Lower leg skin (tissue), 4 donors: Measurements from ENCODE around the gene CSKMT. TPM values are rescaled to one million over a fixed set of nuclear protein-coding genes. Genes with fewer than 3 reads are reported as not detected.

Experiments used
- DNase-seq, 2 donors: peaks; one replicate each; pipeline ENCODE4 v3.0.0-alpha.2; 2019; ENCODE audit warnings: low spot score in 2 of 2
- H3K4me3 ChIP-seq: fragments of 200-600 bp; sonication (generic); 2 replicates; pipeline ENCODE4 v1.5.1; 2017; ENCODE audit warnings: mild to moderate bottlenecking, low read depth; ENCODE audit not compliant: poor library complexity, severe bottlenecking
- POLR2A ChIP-seq, 2 donors: fragments of 450-650 bp; IDR thresholded peaks; one replicate each; pipeline ENCODE4 v1.6.1; 2016 to 2017; ENCODE audit warnings: antibody characterized with exemption in 2 of 2, mild to moderate bottlenecking in 1 of 2, moderate library complexity in 1 of 2
- WGBS, 2 donors: methylation state at CpG; one replicate each; pipeline ENCODE4 v1.1.5; 2018; 5-methylcytosine and 5-hydroxymethylcytosine counted together
- intact Hi-C: fragments of 100-400 bp; cut with DNase I; formaldehyde crosslinking; loops from one replicate; pipeline ENCODE4 v1.15.0; 2023; ENCODE audit warnings: low total_unique reads
- total RNA-seq, 4 donors: library from RNA; depleted of rRNA; stranded (reverse); fragments of >200 nt; gene quantifications; one replicate each; pipeline ENCODE4 v1.1.0, GENCODE V29; 2016
- TF ChIP-seq, protein P1 (sequence below), 3 donors: fragments of 450-650 bp; IDR thresholded peaks; one replicate each; pipeline ENCODE4 v1.5.1; 2016; ENCODE audit warnings: antibody characterized with exemption in 3 of 3, mild to moderate bottlenecking in 3 of 3, moderate library complexity in 2 of 3

Gene CSKMT
- total RNA-seq, 4 donors from 2014 or later = 2.9 to 14.8 (median 7.7) TPM

DNA sequence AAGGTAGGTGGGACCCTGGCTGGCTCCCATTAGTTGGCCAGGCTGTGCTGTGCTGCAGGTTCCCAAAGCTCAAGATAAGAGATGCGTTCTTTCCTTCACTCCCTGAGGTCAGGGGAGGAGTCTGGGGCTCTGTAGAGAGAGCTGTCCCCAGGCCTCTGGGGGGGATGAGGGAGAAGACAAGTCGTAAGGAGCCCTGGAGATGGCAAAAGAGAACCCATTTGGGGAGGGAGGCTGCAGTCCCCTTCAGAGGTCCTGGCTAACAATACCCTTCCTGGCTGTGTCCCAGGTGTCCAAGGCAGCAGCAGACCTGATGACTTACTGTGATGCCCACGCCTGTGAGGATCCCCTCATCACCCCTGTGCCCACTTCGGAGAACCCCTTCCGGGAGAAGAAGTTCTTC lies 43.3 kb downstream of the CSKMT start:
- H3K4me3 ChIP-seq = no peak overlapping the region
- TF ChIP-seq, protein P1, sequence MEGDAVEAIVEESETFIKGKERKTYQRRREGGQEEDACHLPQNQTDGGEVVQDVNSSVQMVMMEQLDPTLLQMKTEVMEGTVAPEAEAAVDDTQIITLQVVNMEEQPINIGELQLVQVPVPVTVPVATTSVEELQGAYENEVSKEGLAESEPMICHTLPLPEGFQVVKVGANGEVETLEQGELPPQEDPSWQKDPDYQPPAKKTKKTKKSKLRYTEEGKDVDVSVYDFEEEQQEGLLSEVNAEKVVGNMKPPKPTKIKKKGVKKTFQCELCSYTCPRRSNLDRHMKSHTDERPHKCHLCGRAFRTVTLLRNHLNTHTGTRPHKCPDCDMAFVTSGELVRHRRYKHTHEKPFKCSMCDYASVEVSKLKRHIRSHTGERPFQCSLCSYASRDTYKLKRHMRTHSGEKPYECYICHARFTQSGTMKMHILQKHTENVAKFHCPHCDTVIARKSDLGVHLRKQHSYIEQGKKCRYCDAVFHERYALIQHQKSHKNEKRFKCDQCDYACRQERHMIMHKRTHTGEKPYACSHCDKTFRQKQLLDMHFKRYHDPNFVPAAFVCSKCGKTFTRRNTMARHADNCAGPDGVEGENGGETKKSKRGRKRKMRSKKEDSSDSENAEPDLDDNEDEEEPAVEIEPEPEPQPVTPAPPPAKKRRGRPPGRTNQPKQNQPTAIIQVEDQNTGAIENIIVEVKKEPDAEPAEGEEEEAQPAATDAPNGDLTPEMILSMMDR (IDR thresholded peaks at IDR 0.05) = no peak
- TF ChIP-seq POLR2A (IDR thresholded peaks at IDR 0.05) = no peak
- DNase-seq = no peak
- WGBS, 2 donors = 68 to 75% methylated on average over 5 of the region's 5 CpGs
- intact Hi-C loops = loop anchor here (10.0 kb wide), 1 partner anchor 324 kb away; no protein-coding TSS in a partner anchor

DNA sequence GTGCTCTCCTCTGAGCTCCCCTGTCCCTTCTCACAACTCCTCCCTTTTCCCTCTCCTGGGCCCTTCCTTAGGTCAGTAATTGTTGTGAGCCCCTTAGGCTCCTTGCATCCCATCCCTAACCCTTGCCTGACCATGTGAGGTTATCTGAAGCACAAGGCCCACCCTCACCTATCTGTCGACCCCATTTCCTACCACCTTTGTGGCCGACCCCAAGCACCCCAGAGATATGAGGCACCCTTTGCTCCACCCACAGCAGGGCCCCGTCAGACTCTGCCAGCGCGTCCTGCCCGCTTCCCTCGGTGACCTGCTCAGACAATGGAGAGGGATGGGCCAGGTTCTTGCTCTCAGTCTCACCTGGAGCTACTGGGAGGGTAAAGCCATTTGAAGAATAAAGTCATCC lies 43.7 kb downstream of the CSKMT start:
- WGBS, 2 donors = 0 to 2% methylated on average over 7 of the region's 7 CpGs
- intact Hi-C loops = loop anchor here (10.0 kb wide), 1 partner anchor 324 kb away; no protein-coding TSS in a partner anchor
- peak in 1 of 2 donors; percentile 39 for DNase-seq
- H3K4me3 ChIP-seq = peak overlapping the region; percentile 28
- TF ChIP-seq, protein P1 (IDR thresholded peaks at IDR 0.05) = no peak
- no peak for TF ChIP-seq POLR2A (IDR thresholded peaks at IDR 0.05)

DNA sequence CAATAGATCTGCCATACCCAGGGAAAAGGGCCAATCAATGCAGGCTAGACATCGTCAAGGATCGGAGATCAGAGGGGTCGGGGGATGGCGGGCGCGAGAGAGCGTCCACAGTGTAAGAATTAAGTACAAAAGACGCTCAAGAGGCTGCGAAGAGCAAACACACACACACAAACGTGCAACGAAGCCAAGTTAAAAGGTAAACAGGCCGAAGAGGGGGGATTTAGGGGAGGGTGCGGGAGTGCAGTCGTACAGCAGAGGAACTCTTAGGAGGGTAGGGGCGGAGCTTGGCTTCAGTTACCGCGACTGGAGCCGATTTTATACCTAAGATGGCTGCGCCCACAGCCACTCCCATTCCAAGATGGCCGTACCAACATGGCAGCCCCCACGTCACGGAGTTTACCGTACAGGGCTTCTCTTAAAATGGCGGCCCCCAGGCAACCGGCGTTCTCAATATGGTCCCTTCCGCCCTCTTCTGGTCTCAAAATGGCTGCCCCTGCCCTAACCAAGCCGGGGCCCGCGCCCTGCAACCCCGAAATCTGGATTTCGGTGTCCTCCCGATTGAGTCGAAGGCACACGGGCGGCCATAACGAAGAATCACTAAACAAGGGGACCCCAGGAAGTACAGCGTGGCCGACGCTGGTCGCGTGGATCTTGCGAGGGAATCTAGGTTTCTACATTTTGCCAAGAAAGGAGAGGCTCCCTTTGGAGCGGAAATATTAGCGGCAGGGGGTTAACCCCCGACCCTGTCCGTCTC lies 44.3 kb downstream of the CSKMT start:
- intact Hi-C loops = loop anchor here (10.0 kb wide), 1 partner anchor 325 kb away; no protein-coding TSS in a partner anchor
- WGBS, 2 donors = 0 to 2% methylated on average over 47 of the region's 47 CpGs
- TF ChIP-seq, protein P1 (IDR thresholded peaks at IDR 0.05) = no peak
- TF ChIP-seq POLR2A (IDR thresholded peaks at IDR 0.05) = no peak

DNA sequence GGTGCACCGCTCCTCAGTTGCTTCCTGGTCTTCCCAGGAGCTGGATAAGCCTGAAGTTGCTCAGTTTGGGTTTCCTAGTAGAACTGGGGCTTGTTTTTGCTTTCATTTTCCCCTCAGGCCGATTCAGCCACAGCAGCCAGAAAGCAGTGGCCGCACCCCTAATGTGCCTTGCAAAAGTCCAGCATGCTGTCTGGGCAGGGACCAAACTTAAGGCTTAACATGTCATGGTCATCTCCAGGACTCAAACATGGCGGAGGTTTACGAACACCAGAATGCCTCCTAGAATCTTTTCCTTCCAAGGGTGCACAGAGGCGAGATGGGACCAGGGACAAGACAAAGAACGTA lies 44.9 kb downstream of the CSKMT start:
- peak overlapping the region; percentile 28 for H3K4me3 ChIP-seq
- DNase-seq = no peak
- TF ChIP-seq, protein P1 (IDR thresholded peaks at IDR 0.05) = no peak
- WGBS, 2 donors = 56 to 59% methylated on average over 7 of the region's 7 CpGs
- intact Hi-C loops = no loop called here

More for the DNA sequence above, 44.3 kb downstream of the CSKMT start:
- peak; percentile 99 for DNase-seq
- peak overlapping the region; percentile 28 for H3K4me3 ChIP-seq

DNA sequence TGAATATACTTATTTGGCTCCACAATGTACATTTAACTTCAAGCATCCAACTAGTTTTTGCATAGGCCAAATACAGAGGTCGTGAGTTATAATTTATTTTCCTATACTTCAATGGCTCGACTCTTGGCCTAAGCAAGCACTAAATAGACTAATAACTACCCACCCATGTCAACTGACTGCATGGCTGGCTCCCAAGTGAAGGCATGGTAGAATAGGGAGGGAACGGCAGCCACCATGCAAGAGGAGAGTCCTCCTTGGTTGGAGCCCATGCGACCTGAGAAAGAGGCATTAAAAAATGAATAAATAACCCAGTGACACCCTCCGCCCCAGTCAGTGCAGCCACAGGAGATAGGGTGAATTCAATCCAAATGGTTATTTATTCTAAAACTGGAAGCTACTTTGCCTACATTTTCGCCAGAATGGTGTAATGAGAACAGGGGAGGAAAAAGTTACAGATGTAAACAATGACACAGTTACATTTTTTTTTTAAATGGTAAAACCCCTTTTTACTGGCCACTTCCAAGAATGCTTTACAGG lies 47.2 kb downstream of the CSKMT start:
- H3K4me3 ChIP-seq = no peak overlapping the region
- no peak for TF ChIP-seq POLR2A (IDR thresholded peaks at IDR 0.05)
- TF ChIP-seq, protein P1 (IDR thresholded peaks at IDR 0.05) = no peak
- intact Hi-C loops = no loop called here
- WGBS, 2 donors = 78 to 80% methylated on average over 6 of the region's 6 CpGs
- no peak for DNase-seq
